Mucosa of descending colon (tissue), 3 donors: ENCODE measurements around the gene LRP1B. TPM values are rescaled to one million over a fixed set of nuclear protein-coding genes. Genes with fewer than 3 reads are reported as not detected.

ENCODE experiments used
- ATAC-seq: fragments of 200-7000 bp; cut with Tn5 transposase; one replicate; pipeline ENCODE4 v1.9.1; 2020; ENCODE audit warnings: mild to moderate bottlenecking, moderate library complexity
- DNase-seq, 3 donors: peaks; one replicate each; pipeline ENCODE4 v3.0.0-alpha.2; 2020
- H3K36me3 ChIP-seq: fragments of 200-600 bp; one replicate; pipeline ENCODE4 v1.8.0; 2021; ENCODE audit warnings: low read depth, mild to moderate bottlenecking
- H3K4me1 ChIP-seq: fragments of 200-600 bp; one replicate; pipeline ENCODE4 v1.8.0; 2021; ENCODE audit warnings: low read depth, mild to moderate bottlenecking
- H3K4me3 ChIP-seq: fragments of 200-600 bp; one replicate; pipeline ENCODE4 v1.8.0; 2021; ENCODE audit warnings: mild to moderate bottlenecking
- H3K9me3 ChIP-seq: fragments of 200-600 bp; one replicate; pipeline ENCODE4 v1.8.0; 2021; ENCODE audit warnings: mild to moderate bottlenecking
- CTCF ChIP-seq: fragments of 200-600 bp; IDR thresholded peaks from one replicate; pipeline ENCODE4 v1.8.0; 2022; ENCODE audit warnings: antibody characterized with exemption, mild to moderate bottlenecking
- intact Hi-C, 2 donors: fragments of 100-400 bp; cut with DNase I in 1 of 2; cut with micrococcal nuclease in 1 of 2; formaldehyde crosslinking; loops; one replicate each; pipeline versions ENCODE4 v1.11.0 to v1.11.1; 2022; cut with DNase I, micrococcal nuclease
- total RNA-seq, 3 donors: library from RNA; stranded (reverse); fragmentation: NEBNext Ultra II Directional in 2 of 3; extraction: Animal tissue kit (Norgen Biotek cat#: 25700) in 2 of 3; gene quantifications; one replicate each; pipeline versions ENCODE4 v1.2.1 to v1.2.4, GENCODE V29; 2021 to 2023
- donor health status: DM: no; HTN: no; CAD: no; lungs with moderate emphysema.
- donor health status: DM: no; HTN: no; CAD: no.
- donor health status: DM: no; HTN: yes; CAD: no.

Gene LRP1B
- total RNA-seq, 3 donors from 2014 or later, result 0.12 to 1.6 (median 0.20) TPM

- intact Hi-C loops, result no loop called here
- no peak overlapping the region for H3K4me3 ChIP-seq
- ATAC-seq, result no peak
- no peaks in the 10 kb centered on the region for H3K36me3 ChIP-seq
- no peak for DNase-seq
- no peaks in the 10 kb centered on the region for H3K9me3 ChIP-seq
- TF ChIP-seq CTCF, result no peak
- H3K4me1 ChIP-seq, result no peaks in the 10 kb centered on the region
These were observed 136.8 kb downstream of the LRP1B start for GRCh38 chr2:141994066-141994465.

DNA sequence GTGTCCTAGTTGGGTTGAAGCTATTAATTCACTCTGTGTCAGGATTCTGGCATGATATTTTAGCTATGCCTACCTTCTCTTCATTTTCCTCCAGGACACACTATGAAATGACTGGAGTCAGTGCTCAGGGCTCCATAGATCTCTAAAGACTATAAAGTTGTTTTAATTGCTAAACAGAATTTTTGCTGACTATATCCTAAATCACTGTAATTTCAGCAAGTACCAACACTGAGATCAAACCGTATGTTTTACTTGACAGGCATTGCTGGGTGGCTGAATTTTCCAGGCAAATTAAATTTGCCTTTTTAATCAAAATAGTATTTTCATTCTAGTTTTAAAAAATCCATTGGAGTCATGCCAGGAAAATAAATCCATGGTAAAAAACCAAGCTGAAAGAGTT lies 138.1 kb downstream of the LRP1B start:
- Histone ChIP-seq H3K4me1 (no peaks in the 10 kb centered on the region), H3K4me3 (no peak overlapping the region), H3K36me3 (no peaks in the 10 kb centered on the region), H3K9me3 (no peaks in the 10 kb centered on the region)
- ATAC-seq (no peak), DNase-seq (no peak)
- TF ChIP-seq CTCF, result no peak
- intact Hi-C loops, result no loop called here

DNA sequence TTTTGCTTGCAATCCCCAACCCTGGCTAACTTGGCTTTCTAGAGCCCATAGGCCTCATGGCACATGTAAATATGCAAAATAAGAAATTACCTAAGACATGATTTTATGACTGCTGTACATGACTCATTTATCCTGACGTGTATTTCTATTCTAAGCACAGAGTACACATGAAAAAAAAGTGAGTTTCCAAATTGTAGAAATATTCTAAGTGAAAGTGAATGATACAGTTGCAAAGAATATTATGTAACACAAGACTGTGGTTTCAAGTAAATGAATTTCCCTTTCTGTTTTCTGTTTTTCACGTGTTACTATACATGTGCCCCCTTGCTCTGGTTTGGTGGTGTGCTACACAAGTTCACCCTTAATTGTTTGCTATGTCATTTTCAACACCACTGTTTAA lies 162.4 kb downstream of the LRP1B start:
- Histone ChIP-seq H3K36me3 (no peaks in the 10 kb centered on the region), H3K4me3 (no peak overlapping the region), H3K4me1 (no peaks in the 10 kb centered on the region), H3K9me3 (no peaks in the 10 kb centered on the region)
- ATAC-seq (no peak), DNase-seq (no peak)
- no peak for TF ChIP-seq CTCF
- intact Hi-C loops, result no loop called here

DNA sequence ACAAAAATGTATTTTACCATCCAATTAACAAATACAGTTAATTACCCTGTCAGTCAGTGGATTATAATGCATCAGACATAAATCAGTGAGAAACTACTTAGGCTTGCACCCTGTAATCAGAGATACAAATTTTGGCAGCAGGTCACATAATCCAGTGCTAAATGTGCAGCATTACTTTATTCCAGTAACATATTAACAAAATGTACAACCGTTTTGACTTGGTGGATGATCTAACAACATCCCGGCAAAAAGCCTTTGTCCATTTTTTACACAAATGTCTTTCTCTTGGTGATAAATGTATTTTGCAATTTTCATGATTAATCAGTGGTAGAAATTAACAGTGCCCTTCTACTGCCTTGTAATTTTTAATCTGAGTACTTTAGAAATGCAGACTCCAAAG lies 162.8 kb downstream of the LRP1B start:
- Histone ChIP-seq H3K4me1 (no peaks in the 10 kb centered on the region), H3K36me3 (no peaks in the 10 kb centered on the region), H3K9me3 (no peaks in the 10 kb centered on the region), H3K4me3 (no peak overlapping the region)
- ATAC-seq, result no peak
- TF ChIP-seq CTCF, result no peak
- DNase-seq, result no peak
- intact Hi-C loops, result no loop called here

DNA sequence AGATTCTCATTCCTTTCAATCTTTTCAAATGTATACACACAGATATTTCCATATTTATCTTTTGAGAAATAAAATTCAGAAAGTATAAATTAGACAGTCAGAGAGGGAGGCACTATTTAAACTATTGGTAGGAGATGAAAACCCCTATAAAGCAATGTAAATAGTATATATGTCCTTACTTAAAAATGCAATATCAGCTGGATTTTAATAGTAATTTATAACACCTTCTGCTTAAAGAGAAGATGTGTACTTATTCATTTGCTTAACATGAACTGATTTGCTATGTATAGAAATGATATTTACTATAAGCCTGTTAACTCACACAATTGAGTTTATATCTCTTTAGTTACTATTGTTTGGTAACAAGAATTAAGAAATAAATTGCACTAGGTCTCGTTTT lies 163.3 kb downstream of the LRP1B start:
- intact Hi-C loops, result no loop called here
- Histone ChIP-seq H3K36me3 (no peaks in the 10 kb centered on the region), H3K9me3 (no peaks in the 10 kb centered on the region), H3K4me3 (no peak overlapping the region), H3K4me1 (no peaks in the 10 kb centered on the region)
- TF ChIP-seq CTCF, result no peak
- DNase-seq (no peak), ATAC-seq (no peak)

DNA sequence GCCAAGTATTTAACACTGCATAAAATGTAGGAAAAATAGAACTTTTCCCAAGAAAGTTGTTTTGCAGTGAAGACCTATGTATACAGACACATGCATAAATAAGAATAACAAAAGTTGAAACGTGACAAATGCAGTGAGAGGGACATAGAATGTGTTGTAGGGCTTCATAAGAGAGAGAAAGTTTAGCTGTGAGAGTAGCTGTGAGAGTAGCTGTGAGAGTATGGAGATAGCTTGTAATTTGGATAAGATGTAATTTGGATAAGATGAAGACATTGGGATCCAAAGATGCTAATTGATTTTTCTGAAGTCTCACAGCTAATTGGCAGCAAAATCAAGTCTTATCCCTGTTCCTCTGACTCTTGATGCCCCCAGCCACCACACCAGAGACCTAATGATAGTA lies 170.9 kb downstream of the LRP1B start:
- Histone ChIP-seq H3K4me3 (no peak overlapping the region), H3K4me1 (no peaks in the 10 kb centered on the region), H3K36me3 (no peaks in the 10 kb centered on the region), H3K9me3 (no peaks in the 10 kb centered on the region)
- intact Hi-C loops, result no loop called here
- ATAC-seq (no peak), DNase-seq (no peak)
- TF ChIP-seq CTCF, result no peak
